ENCODE data around the gene MEGF11. TPM values are rescaled to one million over a fixed set of nuclear protein-coding genes. Genes with fewer than 3 reads are reported as not detected.
A peak's percentile ranks its signal among the peaks of the same experiment; 100 is the strongest.

Gene MEGF11
- total RNA-seq, 2 experiments from 2014 or later = not detected

DNA sequence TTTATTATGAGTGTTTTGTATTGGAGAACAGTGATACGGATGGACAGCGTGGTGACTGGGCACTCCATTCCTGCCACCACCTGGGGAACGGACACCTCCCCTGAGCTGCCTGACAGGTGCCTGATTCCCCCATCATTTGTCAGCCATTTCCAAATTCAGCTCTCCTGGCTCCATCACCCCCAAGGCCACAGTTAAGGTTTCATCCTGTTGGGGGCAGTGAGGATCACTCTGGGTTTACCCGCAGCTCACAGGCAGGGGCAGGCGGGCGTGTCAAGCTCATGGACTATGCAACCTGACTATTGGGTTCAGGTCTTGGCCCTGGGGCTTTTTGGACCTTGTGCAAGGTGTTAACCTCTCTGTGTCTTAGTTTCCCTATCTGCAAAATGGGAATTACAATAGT lies 307.9 kb downstream of the MEGF11 start:
- Mint-ChIP-seq H3K27ac (no peak overlapping the region), H3K36me3 (ENCODE audit: low read depth) (no peaks in the 10 kb centered on the region), H3K4me3 (no peak overlapping the region), H3K4me1 (ENCODE audit: low read depth) (peaks cover 20% of the 10 kb centered on the region), H3K9me3 (ENCODE audit: insufficient read depth) (no peaks in the 10 kb centered on the region), H3K27me3 (ENCODE audit: low read depth) (peaks cover 21% of the 10 kb centered on the region)
- DNase-seq (no peak), ATAC-seq (no peak)
- POLR2A ChIA-PET = no interaction called here
- CTCF ChIA-PET = no interaction called here

DNA sequence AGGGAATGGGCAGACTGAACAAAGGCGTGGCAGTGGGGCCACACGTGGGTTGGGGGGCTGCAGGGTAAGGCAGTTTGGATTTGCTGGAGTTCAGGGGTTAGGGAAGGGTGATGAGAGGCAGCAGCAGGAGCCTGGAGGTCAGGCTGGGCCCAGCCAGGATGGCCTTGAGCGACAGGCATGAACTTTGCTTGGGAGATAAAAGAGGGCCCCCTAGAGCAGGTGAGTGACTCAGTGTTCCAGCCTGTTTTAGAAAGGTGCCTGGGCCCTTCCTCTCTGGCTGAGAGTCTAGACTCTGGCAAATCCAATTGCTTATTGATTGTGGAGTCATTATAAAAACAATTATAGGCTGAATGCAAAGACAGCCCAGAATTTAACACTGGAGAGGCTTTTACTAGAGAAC lies 309.1 kb downstream of the MEGF11 start:
- ChIA-PET POLR2A (no interaction called here), CTCF (no interaction called here)
- H3K4me1 Mint-ChIP-seq (ENCODE audit: low read depth) = peaks cover 20% of the 10 kb centered on the region
- ATAC-seq (no peak), DNase-seq (no peak)
- no peak overlapping the region for H3K4me3 Mint-ChIP-seq
- H3K27ac Mint-ChIP-seq = no peak overlapping the region
- no peaks in the 10 kb centered on the region for H3K9me3 Mint-ChIP-seq (ENCODE audit: insufficient read depth)
- peaks cover 21% of the 10 kb centered on the region for H3K27me3 Mint-ChIP-seq (ENCODE audit: low read depth)
- no peaks in the 10 kb centered on the region for H3K36me3 Mint-ChIP-seq (ENCODE audit: low read depth)

DNA sequence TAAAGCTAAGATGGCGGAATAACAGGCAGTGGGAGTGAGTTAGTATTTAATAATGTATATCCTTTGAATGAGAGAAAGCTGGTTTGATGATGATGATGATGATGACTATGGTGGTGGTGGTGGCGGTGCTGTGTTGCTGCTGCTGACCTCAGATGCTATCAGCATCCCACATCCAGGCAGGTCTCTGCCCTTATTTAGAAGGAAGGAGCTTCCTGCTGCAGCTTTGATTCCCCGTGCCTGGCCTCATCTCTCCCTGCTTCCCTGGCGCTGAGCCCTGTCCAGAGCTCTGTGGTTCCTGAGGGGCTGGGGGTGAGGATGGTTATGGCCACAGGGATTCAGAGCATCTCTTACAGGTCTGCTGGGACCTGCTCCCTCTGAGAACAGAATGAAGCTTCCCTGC lies 311.1 kb downstream of the MEGF11 start:
- Mint-ChIP-seq H3K4me1 (ENCODE audit: low read depth) (peaks cover 25% of the 10 kb centered on the region), H3K9me3 (ENCODE audit: insufficient read depth) (no peaks in the 10 kb centered on the region), H3K36me3 (ENCODE audit: low read depth) (no peaks in the 10 kb centered on the region), H3K27ac (no peak overlapping the region), H3K27me3 (ENCODE audit: low read depth) (peaks cover 13% of the 10 kb centered on the region), H3K4me3 (no peak overlapping the region)
- DNase-seq (peak; percentile 72), ATAC-seq (peak; percentile 74)
- POLR2A ChIA-PET = no interaction called here
- CTCF ChIA-PET = interaction anchor here (1.2 kb wide), 1 partner anchor 21 kb away, joined by 4 read pairs; no protein-coding TSS in a partner anchor

DNA sequence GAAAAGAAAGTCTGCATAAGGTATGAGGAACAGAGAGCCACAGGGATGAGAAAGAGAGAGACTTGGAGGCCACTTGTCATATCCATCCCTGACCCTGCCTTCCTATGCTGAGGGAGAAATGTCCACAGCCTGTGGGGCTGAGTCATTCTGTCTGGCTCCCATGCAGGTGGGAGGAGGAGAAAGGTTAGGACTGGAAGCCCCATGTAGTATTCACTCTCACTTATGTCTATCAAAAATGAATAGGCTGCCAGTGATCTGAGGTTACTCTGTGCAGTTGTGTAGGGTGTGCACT lies 313.0 kb downstream of the MEGF11 start:
- H3K27ac Mint-ChIP-seq = no peak overlapping the region
- peaks cover 30% of the 10 kb centered on the region for H3K4me1 Mint-ChIP-seq (ENCODE audit: low read depth)
- H3K27me3 Mint-ChIP-seq (ENCODE audit: low read depth) = peaks cover 11% of the 10 kb centered on the region
- ChIA-PET POLR2A (no interaction called here), CTCF (no interaction called here)
- no peaks in the 10 kb centered on the region for H3K9me3 Mint-ChIP-seq (ENCODE audit: insufficient read depth)
- H3K4me3 Mint-ChIP-seq = no peak overlapping the region
- ATAC-seq (no peak), DNase-seq (no peak)
- H3K36me3 Mint-ChIP-seq (ENCODE audit: low read depth) = no peaks in the 10 kb centered on the region

GRCh38 chr15:65939901-65940617 lies 313.5 kb downstream of the MEGF11 start:
- DNase-seq (no peak), ATAC-seq (no peak)
- POLR2A ChIA-PET = no interaction called here
- Mint-ChIP-seq H3K27ac (no peak overlapping the region), H3K4me3 (no peak overlapping the region), H3K9me3 (ENCODE audit: insufficient read depth) (no peaks in the 10 kb centered on the region), H3K4me1 (ENCODE audit: low read depth) (peaks cover 30% of the 10 kb centered on the region), H3K27me3 (ENCODE audit: low read depth) (peaks cover 11% of the 10 kb centered on the region), H3K36me3 (ENCODE audit: low read depth) (no peaks in the 10 kb centered on the region)
- CTCF ChIA-PET = no interaction called here

GRCh38 chr15:65938604-65939003 lies 314.9 kb downstream of the MEGF11 start:
- CTCF ChIA-PET = interaction anchor here (0.6 kb wide), 1 partner anchor 298 kb away, joined by 4 read pairs; no protein-coding TSS in a partner anchor
- Mint-ChIP-seq H3K4me3 (no peak overlapping the region), H3K4me1 (ENCODE audit: low read depth) (peaks cover 27% of the 10 kb centered on the region)

DNA sequence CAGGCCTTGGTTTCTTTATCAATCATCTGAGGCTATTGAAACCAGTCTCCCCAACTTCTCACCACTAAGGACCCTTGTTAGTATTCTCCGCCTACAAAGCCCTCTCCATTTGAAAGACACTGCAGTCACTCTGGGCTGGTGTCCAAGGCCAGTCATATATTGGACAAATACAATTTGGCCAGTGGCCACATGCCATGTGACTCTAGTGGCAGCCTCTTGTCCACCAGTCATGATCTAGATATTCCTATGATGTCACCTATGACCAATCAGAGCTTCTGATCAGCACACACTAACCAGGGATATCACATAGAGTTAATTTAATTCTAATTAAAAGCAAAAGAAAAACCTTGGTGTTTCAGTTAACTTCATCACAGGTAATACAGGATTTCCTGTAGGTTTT lies 316.1 kb downstream of the MEGF11 start:
- CTCF ChIA-PET = no interaction called here
- POLR2A ChIA-PET = interaction anchor here (0.6 to 1.2 kb wide), 2 partner anchors 68 to 260 kb away, joined by 3 read pairs; partner anchors contain the start of gene RAB11A
- no peak for DNase-seq

More at GRCh38 chr15:65938604-65939003, 314.9 kb downstream of the MEGF11 start:
- Mint-ChIP-seq H3K9me3 (ENCODE audit: insufficient read depth) (no peaks in the 10 kb centered on the region), H3K27ac (no peak overlapping the region), H3K36me3 (ENCODE audit: low read depth) (no peaks in the 10 kb centered on the region), H3K27me3 (ENCODE audit: low read depth) (peaks cover 5% of the 10 kb centered on the region)
- POLR2A ChIA-PET = no interaction called here
- DNase-seq (no peak), ATAC-seq (no peak)

DNA sequence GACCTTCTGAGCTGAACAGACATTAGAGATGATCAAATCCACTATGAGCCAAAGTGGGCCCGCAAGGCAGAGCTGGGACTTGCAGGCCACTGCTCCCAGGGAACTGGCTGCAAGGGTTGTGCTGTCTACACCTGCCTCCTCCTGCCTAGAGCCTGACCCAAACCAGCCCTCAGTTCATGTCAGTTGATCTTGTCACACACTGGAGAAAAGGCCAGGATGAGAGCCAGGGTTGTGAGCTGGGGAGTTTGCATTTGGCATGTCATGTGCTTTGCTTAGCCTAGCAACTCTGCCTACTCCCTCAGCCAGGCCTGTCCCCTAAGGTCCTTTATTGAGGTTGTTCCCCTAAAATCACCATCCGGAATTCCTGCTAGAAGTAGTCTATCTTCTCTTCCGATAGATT lies 316.5 kb downstream of the MEGF11 start:
- POLR2A ChIA-PET = interaction anchor here (0.6 to 1.2 kb wide), 2 partner anchors 68 to 261 kb away, joined by 3 read pairs; partner anchors contain the start of gene RAB11A
- no peaks in the 10 kb centered on the region for H3K9me3 Mint-ChIP-seq (ENCODE audit: insufficient read depth)
- no peak for ATAC-seq

More for the DNA sequence above, 316.1 kb downstream of the MEGF11 start:
- Mint-ChIP-seq H3K9me3 (ENCODE audit: insufficient read depth) (no peaks in the 10 kb centered on the region), H3K36me3 (ENCODE audit: low read depth) (no peaks in the 10 kb centered on the region), H3K27ac (no peak overlapping the region), H3K27me3 (ENCODE audit: low read depth) (no peaks in the 10 kb centered on the region), H3K4me3 (no peak overlapping the region), H3K4me1 (ENCODE audit: low read depth) (peaks cover 25% of the 10 kb centered on the region)
- ATAC-seq = no peak

GRCh38 chr15:65936282-65936681 lies 317.3 kb downstream of the MEGF11 start:
- POLR2A ChIA-PET = no interaction called here
- no peaks in the 10 kb centered on the region for H3K9me3 Mint-ChIP-seq (ENCODE audit: insufficient read depth)
- H3K27me3 Mint-ChIP-seq (ENCODE audit: low read depth) = no peaks in the 10 kb centered on the region
- H3K36me3 Mint-ChIP-seq (ENCODE audit: low read depth) = no peaks in the 10 kb centered on the region
- H3K27ac Mint-ChIP-seq = no peak overlapping the region
- no peak for DNase-seq
- H3K4me3 Mint-ChIP-seq = no peak overlapping the region
- CTCF ChIA-PET = interaction anchor here (0.8 kb wide), 1 partner anchor 13 kb away, joined by 3 read pairs; no protein-coding TSS in a partner anchor
- no peak for ATAC-seq
- peaks cover 14% of the 10 kb centered on the region for H3K4me1 Mint-ChIP-seq (ENCODE audit: low read depth)

More for the DNA sequence above, 316.5 kb downstream of the MEGF11 start:
- no peaks in the 10 kb centered on the region for H3K36me3 Mint-ChIP-seq (ENCODE audit: low read depth)
- no peaks in the 10 kb centered on the region for H3K27me3 Mint-ChIP-seq (ENCODE audit: low read depth)
- peaks cover 21% of the 10 kb centered on the region for H3K4me1 Mint-ChIP-seq (ENCODE audit: low read depth)
- no peak overlapping the region for H3K4me3 Mint-ChIP-seq
- no peak for DNase-seq
- CTCF ChIA-PET = no interaction called here
- no peak overlapping the region for H3K27ac Mint-ChIP-seq

- H3K4me3 Mint-ChIP-seq = no peak overlapping the region
- DNase-seq (no peak), ATAC-seq (no peak)
- H3K36me3 Mint-ChIP-seq (ENCODE audit: low read depth) = no peaks in the 10 kb centered on the region
- H3K27me3 Mint-ChIP-seq (ENCODE audit: low read depth) = no peaks in the 10 kb centered on the region
- CTCF ChIA-PET = no interaction called here
- POLR2A ChIA-PET = no interaction called here
- H3K27ac Mint-ChIP-seq = no peak overlapping the region
- peaks cover 10% of the 10 kb centered on the region for H3K4me1 Mint-ChIP-seq (ENCODE audit: low read depth)
- H3K9me3 Mint-ChIP-seq (ENCODE audit: insufficient read depth) = no peaks in the 10 kb centered on the region
Observed at GRCh38 chr15:65935391-65935790, 318.2 kb downstream of the MEGF11 start.

DNA sequence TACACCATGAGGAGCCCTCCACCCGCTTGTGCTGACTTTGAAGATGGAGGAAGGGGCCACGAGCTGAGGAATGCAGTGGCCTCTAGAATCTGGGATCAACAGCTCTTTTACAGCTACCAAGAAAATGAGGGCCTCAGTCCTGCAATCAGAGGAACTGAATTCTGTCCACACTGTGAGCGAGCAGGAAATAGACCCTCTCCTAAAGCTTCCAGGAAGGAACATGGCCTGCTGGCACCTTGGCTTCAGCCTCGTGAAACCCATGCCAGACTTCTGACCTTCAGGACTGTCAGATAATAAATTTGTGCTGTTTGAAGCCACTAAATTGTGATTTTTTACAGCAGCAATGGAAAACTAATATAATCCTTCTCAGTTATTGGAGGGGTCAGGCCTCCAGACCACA lies 322.3 kb downstream of the MEGF11 start:
- ChIA-PET POLR2A (no interaction called here), CTCF (no interaction called here)
- Mint-ChIP-seq H3K9me3 (ENCODE audit: insufficient read depth) (no peaks in the 10 kb centered on the region), H3K4me3 (no peak overlapping the region), H3K4me1 (ENCODE audit: low read depth) (no peaks in the 10 kb centered on the region), H3K27ac (no peak overlapping the region), H3K27me3 (ENCODE audit: low read depth) (no peaks in the 10 kb centered on the region), H3K36me3 (ENCODE audit: low read depth) (no peaks in the 10 kb centered on the region)
- no peak for DNase-seq
- no peak for ATAC-seq

GRCh38 chr15:65930134-65930533 lies 323.4 kb downstream of the MEGF11 start:
- no peak overlapping the region for H3K27ac Mint-ChIP-seq
- ChIA-PET CTCF (interaction anchor here (0.9 kb wide), 1 partner anchor 13 kb away, joined by 5 read pairs; no protein-coding TSS in a partner anchor), POLR2A (no interaction called here)
- no peak overlapping the region for H3K4me3 Mint-ChIP-seq
- no peaks in the 10 kb centered on the region for H3K27me3 Mint-ChIP-seq (ENCODE audit: low read depth)
- no peak for ATAC-seq
- DNase-seq = no peak
- no peaks in the 10 kb centered on the region for H3K36me3 Mint-ChIP-seq (ENCODE audit: low read depth)
- H3K4me1 Mint-ChIP-seq (ENCODE audit: low read depth) = no peaks in the 10 kb centered on the region
- no peaks in the 10 kb centered on the region for H3K9me3 Mint-ChIP-seq (ENCODE audit: insufficient read depth)

DNA sequence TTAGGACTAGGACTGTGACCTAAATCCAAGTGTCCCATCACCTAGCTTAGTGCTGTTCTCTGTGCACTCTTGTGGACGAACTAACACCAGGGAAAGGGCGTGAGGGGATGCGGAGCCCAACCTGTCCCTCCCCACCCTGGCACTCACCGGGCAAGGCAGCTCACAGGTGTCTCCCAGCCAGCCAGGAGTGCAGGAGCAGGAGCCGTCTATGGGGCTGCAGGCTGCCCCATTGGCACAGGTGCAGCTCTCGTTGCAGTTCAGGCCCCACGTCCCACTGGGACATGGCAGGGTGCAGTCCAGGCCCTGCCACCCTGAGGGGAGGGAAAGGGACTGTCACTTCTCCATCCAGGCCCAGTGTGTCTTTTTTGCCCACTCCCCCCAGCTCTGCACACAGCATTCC lies 324.0 kb downstream of the MEGF11 start:
- Mint-ChIP-seq H3K4me1 (ENCODE audit: low read depth) (no peaks in the 10 kb centered on the region), H3K27me3 (ENCODE audit: low read depth) (no peaks in the 10 kb centered on the region), H3K36me3 (ENCODE audit: low read depth) (no peaks in the 10 kb centered on the region), H3K4me3 (no peak overlapping the region), H3K27ac (no peak overlapping the region), H3K9me3 (ENCODE audit: insufficient read depth) (no peaks in the 10 kb centered on the region)
- CTCF ChIA-PET = interaction anchor here (0.9 to 1.0 kb wide), 2 partner anchors 12 to 25 kb away, joined by 3 to 5 read pairs; no protein-coding TSS in a partner anchor
- POLR2A ChIA-PET = no interaction called here
- ATAC-seq (no peak), DNase-seq (no peak)

Measured in activated CD8-positive, alpha-beta T cell treated with anti-CD3 and anti-CD28 coated beads, Interleukin-2, amount 10 ng/mL, durations not matched to agents 7 days and 5 days (primary cell).